ENCODE data around the gene SLC25A18. TPM values are rescaled to one million over a fixed set of nuclear protein-coding genes. Genes with fewer than 3 reads are reported as not detected.

SLC25A18 gene
- total and polyA plus RNA-seq, 2 of the 8 experiments (the other 6 are each of a cell fraction or from before 2014, with no cell fraction given): 2.8 to 2.9 TPM

DNA sequence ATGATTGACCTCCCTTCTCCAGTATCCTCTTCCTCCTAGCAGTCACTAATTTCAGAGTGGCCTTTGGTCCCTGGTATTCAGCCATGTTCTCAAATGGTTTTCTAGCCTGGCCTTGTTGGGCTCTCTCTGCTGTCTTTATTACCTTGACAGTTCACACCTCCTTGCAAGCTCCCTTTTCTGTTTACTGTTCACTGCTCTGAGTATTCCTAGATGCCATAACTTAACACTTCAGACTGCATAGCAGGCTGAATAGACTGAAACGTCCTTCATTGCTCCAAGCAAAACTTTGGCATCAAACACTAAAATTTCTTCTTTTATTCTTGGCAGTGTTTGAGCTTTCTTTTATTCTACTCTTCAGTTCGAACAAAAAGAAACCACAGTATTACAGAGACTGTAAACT, 49.7 kb upstream of the SLC25A18 start:
- Histone ChIP-seq H2AFZ (ENCODE audit: low read length) (no peak overlapping the region), H3K4me1 (replicated peaks in 1 of 4; ENCODE audit: control insufficient read depth in 3 of 4, insufficient read depth in 4 of 4, low read length in 3 of 4) (no peaks in the 10 kb centered on the region), H3K56ac (replicated peaks; ENCODE audit: insufficient read length, low read depth, low read length) (no peak overlapping the region), H2BK12ac (ENCODE audit: low read depth, low read length) (no peak overlapping the region), H3K9me3 (ENCODE audit: insufficient read depth in 2 of 2, low read depth in 1 of 2, low read length in 1 of 2) (no peaks in the 10 kb centered on the region), H2BK15ac (ENCODE audit: low read length) (no peak overlapping the region), H3K36me3 (ENCODE audit: control insufficient read depth in 2 of 4, insufficient read depth in 4 of 4, low read length in 3 of 4) (peaks cover 4 to 41% (median 19%) of the 10 kb centered on the region in 4 experiments; a peak in 7 of 8 replicates), H4K8ac (ENCODE audit: extremely low read depth, insufficient read depth, low read length) (no peak overlapping the region), H3K4me3 (ENCODE audit: extremely low read depth in 1 of 4, insufficient read depth in 2 of 4, low read depth in 3 of 4, low read length in 4 of 4) (no peak overlapping the region), H2AK5ac (ENCODE audit: low read depth, low read length) (no peak overlapping the region), H3K18ac (ENCODE audit: extremely low read depth, low read length) (no peak overlapping the region), H2BK20ac (ENCODE audit: low read length) (no peak overlapping the region), H3K9ac (replicated peaks in 1 of 4; ENCODE audit: extremely low read depth in 1 of 4, low read depth in 3 of 4, low read length in 3 of 4) (no peak overlapping the region), H3K4me2 (ENCODE audit: insufficient read depth in 1 of 2, low read depth in 2 of 2, low read length in 2 of 2) (no peak overlapping the region), H2BK120ac (replicated peaks; ENCODE audit: low read depth, low read length) (no peak overlapping the region), H3K79me1 (ENCODE audit: low read depth, low read length) (peaks cover 5% of the 10 kb centered on the region; the same call in 1 of the 2 replicates), H3K23ac (ENCODE audit: insufficient read length) (no peak overlapping the region), H3K27ac (ENCODE audit: low read depth, low read length) (no peak overlapping the region), H3K79me2 (ENCODE audit: control insufficient read depth in 1 of 2, insufficient read depth in 2 of 2, low read length in 2 of 2) (peaks cover 2 to 3% of the 10 kb centered on the region in 2 experiments; a peak in 1 of 4 replicates), H2BK5ac (ENCODE audit: low read depth, low read length) (no peak overlapping the region), H4K5ac (ENCODE audit: insufficient read length, low read depth, low read length) (no peak overlapping the region), H4K91ac (replicated peaks; ENCODE audit: insufficient read length, low read length) (no peak overlapping the region), H3K23me2 (ENCODE audit: low read depth, low read length) (no peaks in the 10 kb centered on the region), H3K4ac (replicated peaks; ENCODE audit: insufficient read length, low read depth, low read length) (no peak overlapping the region), H4K20me1 (replicated peaks in 1 of 2; ENCODE audit: control insufficient read depth in 1 of 2, insufficient read depth in 2 of 2, low read length in 2 of 2) (peaks cover 0 to 2% of the 10 kb centered on the region in 2 experiments), H3K27me3 (replicated peaks in 1 of 4; ENCODE audit: control insufficient read depth in 3 of 4, extremely low read depth in 1 of 4, insufficient read depth in 3 of 4, low read length in 3 of 4) (no peaks in the 10 kb centered on the region), H3K14ac (ENCODE audit: insufficient read length) (no peak overlapping the region)
- 80% methylated on average over 2 of the region's 2 CpGs; no CpG with 5 or more reads in 1 of the 2 experiments for WGBS, 2 experiments (ENCODE audit: extremely low coverage in 1 of 2, insufficient coverage in 1 of 2, insufficient read length in 1 of 2, insufficient replicate concordance in 2 of 2, low coverage in 1 of 2, low lambda C conversion rate in 2 of 2, missing lambda C conversion rate in 1 of 2)
- POLR2A ChIA-PET (ENCODE audit: partially characterized antibody): no interaction called here
- FAIRE-seq: no peak
- CTCF ChIA-PET (ENCODE audit: partially characterized antibody): interaction anchor here (0.8 to 1.1 kb wide), 3 partner anchors 10 to 78 kb away, joined by 3 read pairs; no protein-coding TSS in a partner anchor
- no peak for TF ChIP-seq CTBP2 (IDR thresholded peaks at IDR 0.05; ENCODE audit: borderline replicate concordance, insufficient read depth, insufficient read length, low read length)
- TF ChIP-seq KDM5A (IDR thresholded peaks at IDR 0.05; ENCODE audit: low read length): no peak
- no peak for TF ChIP-seq HDAC6 (IDR thresholded peaks at IDR 0.05; ENCODE audit: low read depth, low read length)
- TF ChIP-seq ZNF274 (IDR thresholded peaks at IDR 0.05; ENCODE audit: borderline replicate concordance, extremely low read depth, low read length): no peak
- no peak for DNase-seq (ENCODE audit: low read depth in 1 of 2, low spot score in 2 of 2)
